Breast epithelium (tissue), 3 donors: Measurements from ENCODE around the gene DVL1.
A peak's percentile ranks its signal among the peaks of the same experiment; 100 is the strongest.

Experiments used
- POLR2A ChIP-seq: fragments of 450-650 bp; IDR thresholded peaks from one replicate; pipeline ENCODE4 v1.6.1; 2016; ENCODE audit warnings: antibody characterized with exemption, mild to moderate bottlenecking, moderate library complexity
- POLR2AphosphoS5 ChIP-seq, 3 donors: sonication (generic); formaldehyde crosslinking; IDR thresholded peaks; one replicate each; pipeline ENCODE4 v1.6.1; 2017; ENCODE audit warnings: antibody characterized with exemption in 3 of 3
- TF ChIP-seq, protein P1 (sequence below), 3 donors: fragments of 450-650 bp; IDR thresholded peaks; one replicate each; pipeline ENCODE4 v1.5.1; 2016 to 2017; ENCODE audit warnings: antibody characterized with exemption in 3 of 3, mild to moderate bottlenecking in 3 of 3, moderate library complexity in 3 of 3

DNA sequence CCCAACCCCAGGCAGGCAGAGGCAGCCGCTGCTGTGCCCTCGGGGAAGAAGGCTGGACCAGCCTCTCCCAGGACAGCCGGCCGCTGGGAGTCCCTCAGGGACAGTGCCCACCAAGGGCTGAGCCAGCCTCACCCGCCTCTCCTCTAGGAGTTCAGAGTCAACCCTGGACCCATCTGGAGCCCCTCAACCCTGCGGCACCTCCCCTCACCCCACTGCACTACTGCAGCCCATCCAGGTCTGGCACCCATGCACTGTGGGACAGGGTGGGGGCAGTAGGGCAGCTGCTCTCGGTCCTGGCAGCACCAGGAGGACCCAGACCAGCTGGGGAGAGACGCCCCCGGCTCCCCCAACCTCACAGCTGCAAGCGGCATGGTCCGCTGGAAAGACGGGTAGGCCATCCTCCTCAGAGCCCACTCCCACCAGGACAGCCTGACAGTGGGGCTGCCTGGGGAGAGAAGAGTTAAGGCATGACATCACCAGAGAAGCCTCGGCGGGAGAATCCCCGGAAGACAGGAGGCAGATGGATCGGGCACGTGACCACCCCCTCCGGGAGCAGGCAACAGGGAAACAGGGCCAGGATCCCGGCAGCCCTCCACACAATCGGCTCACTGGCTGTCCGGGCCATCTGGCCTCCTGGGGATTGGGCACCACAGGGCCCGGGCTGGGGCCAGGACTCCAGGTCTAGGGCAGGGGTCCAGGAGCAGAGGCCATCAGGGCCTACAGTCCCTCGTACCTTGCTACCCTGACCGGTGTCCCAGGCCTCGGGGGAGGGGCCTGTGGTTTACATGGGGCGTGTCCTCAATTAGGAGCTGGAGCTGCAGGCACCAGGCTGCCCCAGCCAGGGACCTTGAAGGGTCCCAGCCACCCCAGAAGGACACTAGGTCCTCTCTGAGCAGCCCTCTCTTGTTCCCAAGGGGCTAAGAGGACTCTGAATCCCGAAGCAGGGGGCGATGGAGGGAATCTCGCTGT lies 44.6 kb downstream of the DVL1 start:
- TF ChIP-seq POLR2A, result no peak
- TF ChIP-seq, protein P1, sequence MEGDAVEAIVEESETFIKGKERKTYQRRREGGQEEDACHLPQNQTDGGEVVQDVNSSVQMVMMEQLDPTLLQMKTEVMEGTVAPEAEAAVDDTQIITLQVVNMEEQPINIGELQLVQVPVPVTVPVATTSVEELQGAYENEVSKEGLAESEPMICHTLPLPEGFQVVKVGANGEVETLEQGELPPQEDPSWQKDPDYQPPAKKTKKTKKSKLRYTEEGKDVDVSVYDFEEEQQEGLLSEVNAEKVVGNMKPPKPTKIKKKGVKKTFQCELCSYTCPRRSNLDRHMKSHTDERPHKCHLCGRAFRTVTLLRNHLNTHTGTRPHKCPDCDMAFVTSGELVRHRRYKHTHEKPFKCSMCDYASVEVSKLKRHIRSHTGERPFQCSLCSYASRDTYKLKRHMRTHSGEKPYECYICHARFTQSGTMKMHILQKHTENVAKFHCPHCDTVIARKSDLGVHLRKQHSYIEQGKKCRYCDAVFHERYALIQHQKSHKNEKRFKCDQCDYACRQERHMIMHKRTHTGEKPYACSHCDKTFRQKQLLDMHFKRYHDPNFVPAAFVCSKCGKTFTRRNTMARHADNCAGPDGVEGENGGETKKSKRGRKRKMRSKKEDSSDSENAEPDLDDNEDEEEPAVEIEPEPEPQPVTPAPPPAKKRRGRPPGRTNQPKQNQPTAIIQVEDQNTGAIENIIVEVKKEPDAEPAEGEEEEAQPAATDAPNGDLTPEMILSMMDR (IDR thresholded peaks at IDR 0.05), result no peak
- TF ChIP-seq POLR2AphosphoS5 (IDR thresholded peaks at IDR 0.05), result peak in 2 of 3 donors; percentile 38 to 45
